HepG2 (cell line): ENCODE measurements around the gene MRPL20. TPM values are rescaled to one million over a fixed set of nuclear protein-coding genes. Genes with fewer than 3 reads are reported as not detected.

Source experiments
- ASH2L ChIP-seq: fragments of 300-600, 200-600 bp; sonication (generic); IDR thresholded peaks from 2 replicates; pipeline ENCODE4 v1.7.0; 2017; ENCODE audit warnings: low read depth, mild to moderate bottlenecking, moderate library complexity, mixed read lengths, low read length; ENCODE audit not compliant: insufficient read length
- EHMT2 ChIP-seq: fragments of 200-600 bp; sonication (generic); IDR thresholded peaks from 2 replicates; pipeline ENCODE4 v1.7.0; 2017; ENCODE audit warnings: antibody characterized with exemption, low read depth, low read length, borderline replicate concordance
- GATAD1 ChIP-seq: IDR thresholded peaks from 2 replicates; pipeline ENCODE4 v1.6.1; 2016; ENCODE audit warnings: missing genetic modification reagents, missing compliant biosample characterization
- MAX ChIP-seq: IDR thresholded peaks from 2 replicates; pipeline ENCODE4 v1.6.1; 2012; ENCODE audit warnings: inconsistent platforms
- MLLT10 ChIP-seq: sonication (generic); formaldehyde crosslinking; IDR thresholded peaks from 2 replicates; pipeline ENCODE4 v1.4.0; 2020; ENCODE audit warnings: missing genetic modification reagents
- MTA1 ChIP-seq: sonication (generic); formaldehyde crosslinking; IDR thresholded peaks from 2 replicates; pipeline ENCODE4 v1.4.0; 2020; ENCODE audit warnings: missing genetic modification reagents, mild to moderate bottlenecking, borderline replicate concordance
- NFKBIZ ChIP-seq: IDR thresholded peaks from 2 replicates; pipeline ENCODE4 v1.6.1; 2018; ENCODE audit warnings: missing genetic modification reagents, missing compliant biosample characterization
- NFYC ChIP-seq: IDR thresholded peaks from 2 replicates; pipeline ENCODE4 v1.6.1; 2016; ENCODE audit warnings: missing genetic modification reagents, missing compliant biosample characterization
- NONO ChIP-seq, 2 experiments: fragments of 450-650 bp in 1 of 2; sonication (generic) in 1 of 2; formaldehyde crosslinking in 1 of 2; IDR thresholded peaks in 1 of 2; conservative IDR thresholded peaks in 1 of 2; 2 replicates each; pipeline versions ENCODE4 v1.6.1 to v1.8.0; 2017 to 2022; ENCODE audit warnings: mild to moderate bottlenecking in 1 of 2, missing genetic modification reagents in 1 of 2, moderate library complexity in 1 of 2
- SNAPC5 ChIP-seq: sonication (generic); formaldehyde crosslinking; IDR thresholded peaks from 2 replicates; pipeline ENCODE4 v1.8.1; 2023; ENCODE audit warnings: mild to moderate bottlenecking, missing genetic modification reagents, borderline replicate concordance
- THYN1 ChIP-seq: sonication (generic); formaldehyde crosslinking; IDR thresholded peaks from 2 replicates; pipeline ENCODE4 v1.8.1; 2023; ENCODE audit warnings: low read depth, mild to moderate bottlenecking, moderate library complexity, missing genetic modification reagents, borderline replicate concordance
- ZBTB42 ChIP-seq: sonication (generic); formaldehyde crosslinking; IDR thresholded peaks from 2 replicates; pipeline ENCODE4 v1.5.0; 2020; ENCODE audit warnings: mild to moderate bottlenecking, missing genetic modification reagents
- ZFP36L2 ChIP-seq: sonication (generic); formaldehyde crosslinking; IDR thresholded peaks from 2 replicates; pipeline ENCODE4 v1.4.0; 2020; ENCODE audit warnings: missing genetic modification reagents
- ZMAT3 ChIP-seq: sonication (generic); formaldehyde crosslinking; conservative IDR thresholded peaks from 2 replicates; pipeline ENCODE4 v1.7.0; 2021; ENCODE audit warnings: missing genetic modification reagents
- ZNF12 ChIP-seq: sonication (generic); formaldehyde crosslinking; IDR thresholded peaks from 2 replicates; pipeline ENCODE4 v1.5.0; 2020; ENCODE audit warnings: missing genetic modification reagents
- ZNF136 ChIP-seq: sonication (generic); formaldehyde crosslinking; IDR thresholded peaks from 2 replicates; pipeline ENCODE4 v1.8.1; 2022; ENCODE audit warnings: low read depth, mild to moderate bottlenecking, moderate library complexity, missing genetic modification reagents
- ZNF530 ChIP-seq: sonication (generic); formaldehyde crosslinking; IDR thresholded peaks from 2 replicates; pipeline ENCODE4 v1.5.0; 2020; ENCODE audit warnings: low read depth, mild to moderate bottlenecking, missing genetic modification reagents
- ZNF678 ChIP-seq: sonication (generic); formaldehyde crosslinking; IDR thresholded peaks from 2 replicates; pipeline ENCODE4 v1.4.0; 2020; ENCODE audit warnings: mild to moderate bottlenecking, missing genetic modification reagents
- polyA plus RNA-seq, 8 experiments: library from polyadenylated mRNA; depleted of rRNA in 3 of 8; stranded (reverse) in 7 of 8; unstranded in 1 of 8; fragments of >200 nt; fragmentation: Illumina TruSeq in 4 of 8; extraction: Trizol in 4 of 8; gene quantifications; 2 replicates each; pipeline versions ENCODE4 v1.2.1 to v1.2.3, GENCODE V29; 2011 to 2016; ENCODE audit warnings: low read depth in 4 of 8, missing spikeins in 1 of 8, mixed read lengths in 1 of 8; ENCODE audit not compliant: insufficient read depth in 1 of 8
- total RNA-seq, 5 experiments: library from RNA; depleted of rRNA; stranded (reverse); fragments of >200 nt; fragmentation: Illumina TruSeq; extraction: Trizol; gene quantifications; 2 replicates each; pipeline ENCODE4 v1.2.3, GENCODE V29; 2016; ENCODE audit warnings: low read depth in 1 of 5
- TF ChIP-seq, protein P1 (sequence below): sonication (generic); formaldehyde crosslinking; IDR thresholded peaks from 2 replicates; pipeline ENCODE4 v1.4.0; 2020; ENCODE audit warnings: mild to moderate bottlenecking, low read depth, missing genetic modification reagents
- TF ChIP-seq, protein P2 (sequence below): sonication (generic); formaldehyde crosslinking; IDR thresholded peaks from 2 replicates; pipeline ENCODE4 v1.5.0; 2020; ENCODE audit warnings: mild to moderate bottlenecking, missing genetic modification reagents
- TF ChIP-seq, protein P3 (sequence below): IDR thresholded peaks from 2 replicates; pipeline ENCODE4 v1.6.1; 2016; ENCODE audit warnings: low read depth
- TF ChIP-seq, protein P4 (sequence below): sonication (generic); formaldehyde crosslinking; IDR thresholded peaks from 2 replicates; pipeline ENCODE4 v1.5.0; 2020; ENCODE audit warnings: missing genetic modification reagents

Gene MRPL20
- total and polyA plus RNA-seq, 2 of the 13 experiments (the other 11 are each of a cell fraction or from before 2014, with no cell fraction given) = 59.2 to 127 TPM

- TF ChIP-seq, protein P1, sequence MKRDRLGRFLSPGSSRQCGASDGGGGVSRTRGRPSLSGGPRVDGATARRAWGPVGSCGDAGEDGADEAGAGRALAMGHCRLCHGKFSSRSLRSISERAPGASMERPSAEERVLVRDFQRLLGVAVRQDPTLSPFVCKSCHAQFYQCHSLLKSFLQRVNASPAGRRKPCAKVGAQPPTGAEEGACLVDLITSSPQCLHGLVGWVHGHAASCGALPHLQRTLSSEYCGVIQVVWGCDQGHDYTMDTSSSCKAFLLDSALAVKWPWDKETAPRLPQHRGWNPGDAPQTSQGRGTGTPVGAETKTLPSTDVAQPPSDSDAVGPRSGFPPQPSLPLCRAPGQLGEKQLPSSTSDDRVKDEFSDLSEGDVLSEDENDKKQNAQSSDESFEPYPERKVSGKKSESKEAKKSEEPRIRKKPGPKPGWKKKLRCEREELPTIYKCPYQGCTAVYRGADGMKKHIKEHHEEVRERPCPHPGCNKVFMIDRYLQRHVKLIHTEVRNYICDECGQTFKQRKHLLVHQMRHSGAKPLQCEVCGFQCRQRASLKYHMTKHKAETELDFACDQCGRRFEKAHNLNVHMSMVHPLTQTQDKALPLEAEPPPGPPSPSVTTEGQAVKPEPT = peak; percentile 27; the same call in 1 of the 2 replicates
- TF ChIP-seq ZNF530 (CRISPR knock-in tag) (no peak), NFYC (CRISPR knock-in tag) (peak; percentile 100), MLLT10 (no peak), EHMT2 (no peak), MAX (no peak), ZNF678 (CRISPR knock-in tag) (0 out of 2 replicates have a peak, but pooled peaks have one; percentile 31), ASH2L (peak; percentile 68), ZNF136 (CRISPR knock-in tag) (0 out of 2 replicates have a peak, but pooled peaks have one; percentile 18), ZFP36L2 (CRISPR knock-in tag) (no peak), ZMAT3 (CRISPR knock-in tag) (peak; percentile 89), ZBTB42 (CRISPR knock-in tag) (no peak; the same call in 1 of the 2 replicates), NONO (IDR thresholded peaks at IDR 0.05) (no peak), NONO (CRISPR knock-in tag; conservative IDR thresholded peaks at IDR 0.05) (peak; percentile 88), GATAD1 (CRISPR knock-in tag) (peak; percentile 94), NFKBIZ (CRISPR knock-in tag) (peak; percentile 50; the same call in 1 of the 2 replicates), MTA1 (CRISPR knock-in tag) (no peak; the same call in 1 of the 2 replicates), THYN1 (CRISPR knock-in tag) (no peak), ZNF12 (CRISPR knock-in tag) (no peak; the same call in 1 of the 2 replicates), SNAPC5 (CRISPR knock-in tag) (no peak; the same call in 1 of the 2 replicates)
- TF ChIP-seq, protein P2, sequence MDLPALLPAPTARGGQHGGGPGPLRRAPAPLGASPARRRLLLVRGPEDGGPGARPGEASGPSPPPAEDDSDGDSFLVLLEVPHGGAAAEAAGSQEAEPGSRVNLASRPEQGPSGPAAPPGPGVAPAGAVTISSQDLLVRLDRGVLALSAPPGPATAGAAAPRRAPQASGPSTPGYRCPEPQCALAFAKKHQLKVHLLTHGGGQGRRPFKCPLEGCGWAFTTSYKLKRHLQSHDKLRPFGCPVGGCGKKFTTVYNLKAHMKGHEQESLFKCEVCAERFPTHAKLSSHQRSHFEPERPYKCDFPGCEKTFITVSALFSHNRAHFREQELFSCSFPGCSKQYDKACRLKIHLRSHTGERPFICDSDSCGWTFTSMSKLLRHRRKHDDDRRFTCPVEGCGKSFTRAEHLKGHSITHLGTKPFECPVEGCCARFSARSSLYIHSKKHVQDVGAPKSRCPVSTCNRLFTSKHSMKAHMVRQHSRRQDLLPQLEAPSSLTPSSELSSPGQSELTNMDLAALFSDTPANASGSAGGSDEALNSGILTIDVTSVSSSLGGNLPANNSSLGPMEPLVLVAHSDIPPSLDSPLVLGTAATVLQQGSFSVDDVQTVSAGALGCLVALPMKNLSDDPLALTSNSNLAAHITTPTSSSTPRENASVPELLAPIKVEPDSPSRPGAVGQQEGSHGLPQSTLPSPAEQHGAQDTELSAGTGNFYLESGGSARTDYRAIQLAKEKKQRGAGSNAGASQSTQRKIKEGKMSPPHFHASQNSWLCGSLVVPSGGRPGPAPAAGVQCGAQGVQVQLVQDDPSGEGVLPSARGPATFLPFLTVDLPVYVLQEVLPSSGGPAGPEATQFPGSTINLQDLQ (CRISPR knock-in tag) = no peak
- TF ChIP-seq, protein P3, sequence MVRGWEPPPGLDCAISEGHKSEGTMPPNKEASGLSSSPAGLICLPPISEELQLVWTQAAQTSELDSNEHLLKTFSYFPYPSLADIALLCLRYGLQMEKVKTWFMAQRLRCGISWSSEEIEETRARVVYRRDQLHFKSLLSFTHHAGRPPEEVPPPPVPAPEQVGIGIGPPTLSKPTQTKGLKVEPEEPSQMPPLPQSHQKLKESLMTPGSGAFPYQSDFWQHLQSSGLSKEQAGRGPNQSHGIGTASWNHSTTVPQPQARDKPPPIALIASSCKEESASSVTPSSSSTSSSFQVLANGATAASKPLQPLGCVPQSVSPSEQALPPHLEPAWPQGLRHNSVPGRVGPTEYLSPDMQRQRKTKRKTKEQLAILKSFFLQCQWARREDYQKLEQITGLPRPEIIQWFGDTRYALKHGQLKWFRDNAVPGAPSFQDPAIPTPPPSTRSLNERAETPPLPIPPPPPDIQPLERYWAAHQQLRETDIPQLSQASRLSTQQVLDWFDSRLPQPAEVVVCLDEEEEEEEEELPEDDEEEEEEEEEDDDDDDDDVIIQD (CRISPR knock-in tag) = no peak
- TF ChIP-seq, protein P4, sequence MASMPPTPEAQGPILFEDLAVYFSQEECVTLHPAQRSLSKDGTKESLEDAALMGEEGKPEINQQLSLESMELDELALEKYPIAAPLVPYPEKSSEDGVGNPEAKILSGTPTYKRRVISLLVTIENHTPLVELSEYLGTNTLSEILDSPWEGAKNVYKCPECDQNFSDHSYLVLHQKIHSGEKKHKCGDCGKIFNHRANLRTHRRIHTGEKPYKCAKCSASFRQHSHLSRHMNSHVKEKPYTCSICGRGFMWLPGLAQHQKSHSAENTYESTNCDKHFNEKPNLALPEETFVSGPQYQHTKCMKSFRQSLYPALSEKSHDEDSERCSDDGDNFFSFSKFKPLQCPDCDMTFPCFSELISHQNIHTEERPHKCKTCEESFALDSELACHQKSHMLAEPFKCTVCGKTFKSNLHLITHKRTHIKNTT (CRISPR knock-in tag) = no peak
Measured at GRCh38 chr1:1399187-1399871, 7.8 kb downstream of the MRPL20 start, which contains the start of gene CCNL2 (continued).
